Measurements from ENCODE around the gene PPP3CA.

The PPP3CA gene

DNA sequence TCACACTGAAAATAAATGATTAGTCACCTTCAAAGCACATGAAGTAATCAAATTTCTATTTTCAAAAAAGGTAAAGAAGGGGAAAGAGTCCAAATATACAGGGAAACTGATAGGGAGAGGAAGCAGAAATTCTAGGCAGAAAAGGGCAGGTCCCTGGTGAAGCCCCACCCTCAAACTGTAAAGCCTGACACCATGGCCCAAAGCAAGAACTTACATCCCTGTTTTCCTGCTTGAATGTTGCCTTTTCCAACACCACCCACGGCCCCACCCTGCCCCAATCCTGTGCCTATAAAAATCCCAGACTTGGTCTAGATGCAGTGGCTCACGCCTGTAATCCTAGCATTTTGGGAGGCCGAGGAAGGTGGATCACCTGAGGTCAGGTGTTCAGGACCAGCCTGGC, 361.8 kb downstream of the PPP3CA start:
- TF ChIP-seq CTCF (IDR thresholded peaks at IDR 0.05; ENCODE audit: low read length) (no peak), EZH2 (IDR thresholded peaks at IDR 0.05; ENCODE audit: borderline replicate concordance, low read length) (no peak)
- H2AFZ ChIP-seq (ENCODE audit: low read length), result no peak overlapping the region
- no peak overlapping the region for H3K4me2 ChIP-seq (ENCODE audit: low read length)
- no peaks in the 10 kb centered on the region for H4K20me1 ChIP-seq (ENCODE audit: insufficient read depth, low read length)
- no peak overlapping the region for H3K27ac ChIP-seq (ENCODE audit: low read depth, low read length, poor library complexity, severe bottlenecking)
- peaks cover 8% of the 10 kb centered on the region for H3K4me1 ChIP-seq (ENCODE audit: insufficient read depth, low read length, severe bottlenecking)
- H3K4me3 ChIP-seq (ENCODE audit: low read depth, low read length, poor library complexity, severe bottlenecking), result no peak overlapping the region
- no peaks in the 10 kb centered on the region for H3K9me3 ChIP-seq (ENCODE audit: low read length)
- no peak overlapping the region for H3K9ac ChIP-seq (ENCODE audit: low read length)
- H3K27me3 ChIP-seq (ENCODE audit: insufficient read depth, low read length), result no peaks in the 10 kb centered on the region
- no peaks in the 10 kb centered on the region for H3K79me2 ChIP-seq (ENCODE audit: insufficient read depth, low read length)
- no peaks in the 10 kb centered on the region for H3F3A ChIP-seq (ENCODE audit: insufficient read depth, low read length)
- H3K36me3 ChIP-seq (ENCODE audit: insufficient read depth, low read length), result no peaks in the 10 kb centered on the region
- H3K9me2 ChIP-seq (ENCODE audit: low read depth, low read length), result no peaks in the 10 kb centered on the region

- Histone ChIP-seq H2AFZ (ENCODE audit: low read length) (no peak overlapping the region), H3K4me3 (ENCODE audit: low read depth, low read length, poor library complexity, severe bottlenecking) (no peak overlapping the region), H3K4me2 (ENCODE audit: low read length) (no peak overlapping the region), H3K79me2 (ENCODE audit: insufficient read depth, low read length) (no peaks in the 10 kb centered on the region), H3F3A (ENCODE audit: insufficient read depth, low read length) (no peaks in the 10 kb centered on the region), H3K36me3 (ENCODE audit: insufficient read depth, low read length) (no peaks in the 10 kb centered on the region), H3K27me3 (ENCODE audit: insufficient read depth, low read length) (no peaks in the 10 kb centered on the region), H3K9me3 (ENCODE audit: low read length) (no peaks in the 10 kb centered on the region), H3K27ac (ENCODE audit: low read depth, low read length, poor library complexity, severe bottlenecking) (no peak overlapping the region), H3K9ac (ENCODE audit: low read length) (no peak overlapping the region), H3K4me1 (ENCODE audit: insufficient read depth, low read length, severe bottlenecking) (peaks cover 8% of the 10 kb centered on the region), H4K20me1 (ENCODE audit: insufficient read depth, low read length) (no peaks in the 10 kb centered on the region), H3K9me2 (ENCODE audit: low read depth, low read length) (no peaks in the 10 kb centered on the region)
- no peak for TF ChIP-seq CTCF (IDR thresholded peaks at IDR 0.05; ENCODE audit: low read length)
- TF ChIP-seq EZH2 (IDR thresholded peaks at IDR 0.05; ENCODE audit: borderline replicate concordance, low read length), result no peak
These were observed 362.4 kb downstream of the PPP3CA start for GRCh38 chr4:100984901-100985300.

- TF ChIP-seq CTCF (IDR thresholded peaks at IDR 0.05; ENCODE audit: low read length) (no peak), EZH2 (IDR thresholded peaks at IDR 0.05; ENCODE audit: borderline replicate concordance, low read length) (no peak)
- Histone ChIP-seq H3K4me3 (ENCODE audit: low read depth, low read length, poor library complexity, severe bottlenecking) (no peak overlapping the region), H2AFZ (ENCODE audit: low read length) (no peak overlapping the region), H4K20me1 (ENCODE audit: insufficient read depth, low read length) (no peaks in the 10 kb centered on the region), H3K79me2 (ENCODE audit: insufficient read depth, low read length) (no peaks in the 10 kb centered on the region), H3K27me3 (ENCODE audit: insufficient read depth, low read length) (no peaks in the 10 kb centered on the region), H3K4me1 (ENCODE audit: insufficient read depth, low read length, severe bottlenecking) (peaks cover 8% of the 10 kb centered on the region), H3K4me2 (ENCODE audit: low read length) (no peak overlapping the region), H3K9ac (ENCODE audit: low read length) (no peak overlapping the region), H3K27ac (ENCODE audit: low read depth, low read length, poor library complexity, severe bottlenecking) (no peak overlapping the region), H3F3A (ENCODE audit: insufficient read depth, low read length) (no peaks in the 10 kb centered on the region), H3K9me3 (ENCODE audit: low read length) (no peaks in the 10 kb centered on the region), H3K36me3 (ENCODE audit: insufficient read depth, low read length) (no peaks in the 10 kb centered on the region), H3K9me2 (ENCODE audit: low read depth, low read length) (no peaks in the 10 kb centered on the region)
These were observed 363.9 kb downstream of the PPP3CA start for GRCh38 chr4:100983426-100983825.
